ENCODE measurements around the gene PPP1R3D.
"Not testable (repeated sequence)": the region's sequence is repeated elsewhere in the genome, so short reads cannot be mapped to it uniquely, and the experiment has no call there.

Gene PPP1R3D

GRCh38 chr20:59940129-59940955 lies at the start of gene PPP1R3D, which contains the start of gene FAM217B:
PPP1R3D (minus strand) TSS chr20:59940305; CDS start chr20:59939931, 374 bp downstream.
FAM217B (plus strand) TSS chr20:59940389; CDS start chr20:59943944, 3,555 bp downstream.
- peak; percentile 77 to 82 for DNase-seq (ENCODE audit: low read depth in 1 of 2, low spot score in 1 of 2)

- DNase-seq (ENCODE audit: low read depth in 1 of 2, low spot score in 1 of 2): no peak
Measured at GRCh38 chr20:59988141-59988540, 48.0 kb upstream of the PPP1R3D start.

DNA sequence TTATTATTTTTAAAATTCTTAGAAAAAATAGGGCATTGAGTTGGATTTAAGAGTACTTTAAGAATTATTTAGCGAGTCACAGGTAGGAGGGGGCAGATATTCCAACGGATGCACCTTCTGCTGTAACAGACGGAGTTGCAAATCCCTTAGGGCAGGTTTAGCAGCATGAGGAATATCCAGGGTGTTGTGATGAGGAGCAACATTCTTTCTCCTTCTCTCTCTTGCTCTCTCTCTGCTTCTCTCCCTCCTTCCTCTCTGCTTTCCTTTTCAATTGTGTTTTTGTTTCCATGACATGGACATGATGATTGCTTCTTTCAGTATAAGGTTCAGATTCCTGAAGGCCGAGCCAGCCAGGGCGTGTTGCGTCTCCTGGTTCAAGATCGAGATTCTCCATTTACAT lies 47.0 kb upstream of the PPP1R3D start:
- no peak for DNase-seq (ENCODE audit: low read depth in 1 of 2, low spot score in 1 of 2)

DNA sequence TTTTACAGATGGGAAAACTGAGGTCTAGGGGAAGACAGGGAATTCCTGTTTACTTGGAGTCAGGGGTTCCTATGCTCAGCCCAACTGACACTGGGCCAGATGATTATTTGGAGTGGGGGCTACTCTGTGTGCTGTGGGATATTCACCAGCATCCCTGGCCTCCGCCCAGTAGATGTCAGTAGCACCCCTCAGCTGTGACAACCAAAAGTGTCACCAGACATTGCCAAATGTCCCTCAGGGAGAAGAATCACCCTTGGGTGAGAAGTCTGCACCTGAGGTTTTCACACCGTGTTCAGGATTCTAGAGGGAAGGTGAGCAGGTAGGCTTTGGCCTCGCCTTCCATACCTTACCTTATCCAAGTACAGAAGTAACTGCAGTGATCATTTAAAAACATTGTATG lies 45.8 kb upstream of the PPP1R3D start:
- no peak for DNase-seq (ENCODE audit: low read depth in 1 of 2, low spot score in 1 of 2)

DNA sequence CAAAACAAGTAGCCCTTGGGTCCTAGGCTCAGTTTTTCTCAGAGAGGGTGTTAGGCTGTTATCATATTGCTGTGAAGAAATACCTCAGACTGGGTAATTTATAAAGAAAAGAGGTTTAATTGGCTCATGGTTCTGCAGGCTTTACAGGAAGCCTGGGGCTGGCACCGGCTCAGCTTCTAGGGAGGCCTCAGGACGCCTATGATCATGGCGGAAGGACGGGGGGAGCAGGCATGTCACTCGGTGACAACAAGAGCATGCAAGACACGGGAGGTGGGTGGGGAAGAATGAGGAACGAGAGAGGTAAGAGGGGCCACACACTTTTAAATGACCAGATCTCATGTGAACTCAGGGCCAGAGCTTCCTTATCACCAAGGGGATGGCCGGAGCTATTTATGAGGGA lies 45.1 kb upstream of the PPP1R3D start:
- DNase-seq (ENCODE audit: low read depth in 1 of 2, low spot score in 1 of 2): no peak

GRCh38 chr20:59984541-59984940 lies 44.4 kb upstream of the PPP1R3D start:
- no peak for DNase-seq (ENCODE audit: low read depth in 1 of 2, low spot score in 1 of 2)

DNA sequence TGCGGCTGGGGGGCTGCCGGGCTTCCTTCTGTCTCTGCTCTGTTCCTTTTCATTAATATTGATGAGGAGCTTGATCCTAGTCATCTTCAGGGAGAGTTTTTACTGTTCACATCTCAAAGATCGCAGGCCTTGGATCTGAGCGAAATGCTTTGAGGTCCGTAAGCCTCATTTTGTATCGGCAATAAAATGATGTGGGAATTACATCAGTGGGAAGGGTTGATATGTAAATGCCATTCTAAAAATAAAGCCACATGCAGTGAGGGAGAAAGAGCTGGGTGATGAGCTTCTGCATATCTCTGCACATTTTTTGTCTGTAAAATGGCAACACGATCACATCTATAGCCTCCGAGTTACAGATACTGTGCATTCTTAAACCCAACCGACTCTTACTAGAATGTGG lies 43.0 kb upstream of the PPP1R3D start:
- no peak for DNase-seq (ENCODE audit: low read depth in 1 of 2, low spot score in 1 of 2)

- no peak for DNase-seq (ENCODE audit: low read depth in 1 of 2, low spot score in 1 of 2)
Measured at GRCh38 chr20:59977086-59977485, 37.0 kb upstream of the PPP1R3D start.

- no peak for DNase-seq (ENCODE audit: low read depth in 1 of 2, low spot score in 1 of 2)
Measured at GRCh38 chr20:59976156-59976782, 36.2 kb upstream of the PPP1R3D start.

- DNase-seq (ENCODE audit: low read depth in 1 of 2, low spot score in 1 of 2): no peak
Measured at GRCh38 chr20:59972037-59972801, 32.1 kb upstream of the PPP1R3D start.

DNA sequence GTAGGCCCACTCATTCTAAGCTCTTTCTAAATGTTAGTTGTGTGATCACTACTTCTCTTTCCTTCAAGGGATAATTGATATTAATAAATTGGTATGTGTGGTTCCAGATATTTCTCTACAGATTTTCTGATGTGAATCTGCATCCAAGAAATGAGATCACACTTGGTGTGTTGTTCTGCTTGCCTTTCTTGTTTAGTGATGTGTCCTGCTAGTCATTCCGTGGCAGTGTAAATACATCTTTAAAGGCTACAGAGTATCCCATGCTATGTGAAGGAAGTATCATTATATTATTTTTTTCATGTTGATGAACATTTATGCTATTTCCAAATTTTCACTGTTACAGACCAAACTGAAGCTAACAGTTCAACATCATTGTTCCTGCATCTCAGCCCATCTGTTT lies 31.3 kb upstream of the PPP1R3D start:
- no peak for DNase-seq (ENCODE audit: low read depth in 1 of 2, low spot score in 1 of 2)

GRCh38 chr20:59966428-59966827 lies 26.3 kb upstream of the PPP1R3D start:
- no peak for DNase-seq (ENCODE audit: low read depth in 1 of 2, low spot score in 1 of 2)

DNA sequence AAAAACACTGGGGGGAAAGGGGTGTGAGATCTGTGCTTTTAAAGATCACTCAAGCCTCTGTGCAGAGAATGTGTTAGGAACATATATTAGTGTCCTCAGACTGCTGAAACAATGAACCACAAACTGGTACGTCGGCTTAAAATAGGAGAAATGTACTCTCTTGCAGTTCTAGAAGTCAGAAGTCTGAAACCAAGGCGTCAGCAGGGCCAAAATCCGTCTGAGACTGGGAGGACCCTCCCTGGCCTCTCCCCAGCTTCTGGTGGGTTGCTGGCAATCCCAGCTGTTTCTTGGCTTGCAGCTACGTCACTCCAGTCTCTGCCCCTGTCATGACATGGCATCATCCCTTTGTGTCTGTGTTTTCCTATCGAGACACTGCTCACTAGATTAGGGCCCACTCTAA lies 22.1 kb upstream of the PPP1R3D start:
- DNase-seq (ENCODE audit: low read depth in 1 of 2, low spot score in 1 of 2): no peak

- DNase-seq (ENCODE audit: low read depth in 1 of 2, low spot score in 1 of 2): no peak
Measured at GRCh38 chr20:59961423-59961822, 21.3 kb upstream of the PPP1R3D start.

DNA sequence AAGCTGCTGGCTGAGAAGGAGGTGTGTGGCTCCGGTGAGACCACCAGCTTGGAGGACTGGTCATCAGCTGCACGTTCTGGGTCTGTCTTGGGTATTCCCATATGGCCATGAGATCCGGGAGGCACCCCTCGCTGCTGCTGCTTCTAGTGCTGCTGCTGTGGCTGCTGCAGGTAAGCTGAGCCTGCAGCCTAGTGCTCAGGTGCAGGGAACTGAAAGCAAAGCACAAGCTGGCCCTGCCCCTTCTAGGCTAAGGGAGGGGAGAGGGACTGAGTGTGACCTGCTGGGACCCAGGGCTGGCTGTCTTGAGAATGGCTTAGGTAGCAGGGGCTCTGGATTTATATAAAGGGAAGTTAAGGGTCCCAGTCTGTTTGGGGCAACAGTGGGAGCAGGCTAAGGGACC lies 18.5 kb upstream of the PPP1R3D start:
- no peak for DNase-seq (ENCODE audit: low read depth in 1 of 2, low spot score in 1 of 2)

DNA sequence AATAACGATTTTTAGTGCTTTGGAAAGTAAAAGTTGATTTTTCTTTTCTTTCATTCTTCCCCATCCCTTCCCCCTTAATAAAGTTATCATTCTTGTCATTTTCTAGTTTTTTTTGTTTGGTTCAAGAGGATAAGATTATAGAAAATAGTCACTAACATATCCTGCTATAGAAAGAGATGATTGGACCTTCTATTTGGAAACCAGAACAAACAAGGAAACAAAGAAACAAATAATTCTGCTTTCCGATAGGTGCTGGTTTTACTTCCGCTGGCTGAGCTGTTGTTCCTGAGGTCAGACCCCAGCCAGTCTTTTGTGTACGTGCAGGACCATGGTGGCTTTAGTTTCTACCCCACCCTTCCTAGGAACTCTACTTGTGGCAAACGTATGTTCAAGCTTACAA lies 18.0 kb upstream of the PPP1R3D start, which contains the start of gene CDH26:
TSS of gene CDH26 (plus strand) at position 301 of the 400 bp plus-strand sequence. CDS start 304 bp downstream, outside the sequence.
- no peak for DNase-seq (ENCODE audit: low read depth in 1 of 2, low spot score in 1 of 2)

- DNase-seq (ENCODE audit: low read depth in 1 of 2, low spot score in 1 of 2): not testable (repeated sequence)
Measured at GRCh38 chr20:59957568-59957967, 17.5 kb upstream of the PPP1R3D start.

DNA sequence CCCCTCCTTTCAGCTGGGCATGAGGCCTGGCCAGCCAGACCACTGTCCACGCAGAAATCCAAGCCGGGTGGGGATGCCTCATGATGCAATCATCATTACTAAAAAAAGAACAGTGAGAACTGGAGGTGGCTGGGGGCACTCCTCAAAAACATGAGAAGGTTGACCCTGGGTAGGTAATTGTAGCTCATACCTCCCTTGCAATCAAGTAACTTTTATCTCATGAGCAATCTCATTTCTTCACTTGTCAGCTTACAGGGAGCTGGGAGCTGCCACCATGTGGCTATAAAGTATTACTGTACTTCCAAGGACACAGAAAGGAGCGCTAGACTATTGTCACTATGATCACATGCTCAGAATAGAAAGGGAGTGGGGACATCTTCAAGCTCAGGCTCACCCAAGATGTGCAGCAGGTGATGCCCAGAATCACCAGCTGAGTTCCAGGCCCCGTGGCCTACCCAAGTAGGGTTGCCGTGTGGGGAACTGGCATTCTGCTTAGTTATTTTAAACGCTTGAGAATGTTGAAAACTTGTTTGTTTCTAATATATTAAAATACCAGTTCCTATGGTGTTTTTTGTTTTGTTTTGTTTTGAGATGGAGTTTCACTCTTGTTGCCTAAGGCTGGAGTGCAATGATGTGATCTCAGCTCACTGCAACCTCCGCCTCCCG lies 15.2 kb upstream of the PPP1R3D start:
- DNase-seq (ENCODE audit: low read depth in 1 of 2, low spot score in 1 of 2): no peak

- DNase-seq (ENCODE audit: low read depth in 1 of 2, low spot score in 1 of 2): no peak
Measured at GRCh38 chr20:59954718-59955117, 14.6 kb upstream of the PPP1R3D start.

- DNase-seq (ENCODE audit: low read depth in 1 of 2, low spot score in 1 of 2): no peak
Measured at GRCh38 chr20:59949911-59950310, 9.8 kb upstream of the PPP1R3D start.

Measured in activated CD4-positive, alpha-beta T cell treated with anti-CD3 and anti-CD28 coated beads, Interleukin-2, amount 50 U/mL, for 24 hours (primary cell).